HCT116 (cell line): ENCODE measurements around the gene RSAD1.

Source experiments
- CBX3 ChIP-seq: IDR thresholded peaks from 2 replicates; pipeline ENCODE4 v1.6.1; 2012; ENCODE audit warnings: low read depth
- CEBPB ChIP-seq: IDR thresholded peaks from 2 replicates; pipeline ENCODE4 v1.6.1; 2012; ENCODE audit warnings: low read depth
- CTCF ChIP-seq, 3 experiments: fragments of 200-600 bp in 1 of 3; sonication (generic) in 1 of 3; IDR thresholded peaks in 2 of 3; conservative IDR thresholded peaks in 1 of 3; 2 replicates each; pipeline ENCODE4 v1.5.1; 2012 to 2017; ENCODE audit warnings: low read depth in 2 of 3, low read length in 2 of 3, antibody characterized with exemption in 1 of 3, borderline replicate concordance in 1 of 3, control low read depth in 1 of 3, mild to moderate bottlenecking in 1 of 3, mixed read lengths in 1 of 3, mixed run types in 1 of 3, moderate library complexity in 1 of 3; ENCODE audit not compliant: insufficient read depth in 1 of 3
- EZH2 ChIP-seq: fragments of 200-600 bp; sonication (generic); IDR thresholded peaks from 2 replicates; pipeline ENCODE4 v1.6.1; 2017; ENCODE audit warnings: antibody characterized with exemption, mixed run types
- MAX ChIP-seq: IDR thresholded peaks from 2 replicates; pipeline ENCODE4 v1.6.1; 2012
- POLR2A ChIP-seq: IDR thresholded peaks from 2 replicates; pipeline ENCODE4 v1.7.0; 2011; ENCODE audit warnings: borderline replicate concordance; ENCODE audit not compliant: insufficient read depth, insufficient read length; ENCODE audit errors: extremely low read depth
- POLR2AphosphoS5 ChIP-seq: IDR thresholded peaks from 2 replicates; pipeline ENCODE4 v1.6.1; 2011; ENCODE audit warnings: mild to moderate bottlenecking, low read depth, low read length, moderate library complexity
- TF ChIP-seq, protein P1 (sequence below): IDR thresholded peaks from 2 replicates; pipeline ENCODE4 v1.6.1; 2012; ENCODE audit warnings: low read depth
- TF ChIP-seq, protein P2 (sequence below): IDR thresholded peaks from 2 replicates; pipeline ENCODE4 v1.6.1; 2011; ENCODE audit warnings: mild to moderate bottlenecking, low read length, moderate library complexity; ENCODE audit not compliant: insufficient replicate concordance; ENCODE audit errors: extremely low read depth

DNA sequence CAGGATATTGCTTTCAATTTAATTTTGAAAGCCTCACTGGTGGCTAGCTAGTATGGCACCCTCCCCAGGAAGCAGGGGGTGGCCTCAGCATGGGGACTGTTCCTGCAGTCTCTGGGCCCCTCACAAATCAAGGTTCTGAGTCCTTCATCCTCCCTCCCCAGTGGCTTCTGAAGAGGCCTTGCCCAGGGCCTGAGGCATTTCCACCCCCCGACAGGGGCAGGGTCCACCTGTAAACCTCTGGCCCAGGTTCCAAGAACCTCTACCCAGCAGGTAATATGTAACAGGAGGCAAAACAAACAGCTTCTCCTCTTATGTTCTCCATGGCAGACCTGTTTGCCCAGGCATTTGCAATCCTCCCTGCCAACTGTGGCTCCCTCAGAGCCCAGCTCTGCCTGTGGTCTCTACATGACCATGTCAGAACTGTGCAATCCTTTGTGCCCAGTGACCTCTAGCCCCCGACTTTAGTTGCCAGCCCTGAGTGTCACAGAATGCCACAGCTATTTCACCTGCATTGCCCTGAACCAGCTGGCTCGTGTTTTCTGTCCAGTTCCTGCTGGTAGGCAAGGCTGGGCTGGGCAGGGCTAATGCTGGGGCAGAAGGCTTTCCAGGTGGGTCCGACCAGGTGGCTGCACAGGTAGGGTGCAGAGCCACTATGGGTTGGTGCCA lies 38.4 kb upstream of the RSAD1 start:
- TF ChIP-seq CTCF (IDR thresholded peaks at IDR 0.05 in 2 of 3, conservative IDR thresholded peaks at IDR 0.05 in 1 of 3; ENCODE audit: borderline replicate concordance in 1 of 3, insufficient read depth in 1 of 3, low read depth in 2 of 3, low read length in 2 of 3), result no peak
- TF ChIP-seq CEBPB, result no peak
- no peak for TF ChIP-seq MAX
- no peak for TF ChIP-seq POLR2A
- no peak for TF ChIP-seq POLR2AphosphoS5
- TF ChIP-seq, protein P1, sequence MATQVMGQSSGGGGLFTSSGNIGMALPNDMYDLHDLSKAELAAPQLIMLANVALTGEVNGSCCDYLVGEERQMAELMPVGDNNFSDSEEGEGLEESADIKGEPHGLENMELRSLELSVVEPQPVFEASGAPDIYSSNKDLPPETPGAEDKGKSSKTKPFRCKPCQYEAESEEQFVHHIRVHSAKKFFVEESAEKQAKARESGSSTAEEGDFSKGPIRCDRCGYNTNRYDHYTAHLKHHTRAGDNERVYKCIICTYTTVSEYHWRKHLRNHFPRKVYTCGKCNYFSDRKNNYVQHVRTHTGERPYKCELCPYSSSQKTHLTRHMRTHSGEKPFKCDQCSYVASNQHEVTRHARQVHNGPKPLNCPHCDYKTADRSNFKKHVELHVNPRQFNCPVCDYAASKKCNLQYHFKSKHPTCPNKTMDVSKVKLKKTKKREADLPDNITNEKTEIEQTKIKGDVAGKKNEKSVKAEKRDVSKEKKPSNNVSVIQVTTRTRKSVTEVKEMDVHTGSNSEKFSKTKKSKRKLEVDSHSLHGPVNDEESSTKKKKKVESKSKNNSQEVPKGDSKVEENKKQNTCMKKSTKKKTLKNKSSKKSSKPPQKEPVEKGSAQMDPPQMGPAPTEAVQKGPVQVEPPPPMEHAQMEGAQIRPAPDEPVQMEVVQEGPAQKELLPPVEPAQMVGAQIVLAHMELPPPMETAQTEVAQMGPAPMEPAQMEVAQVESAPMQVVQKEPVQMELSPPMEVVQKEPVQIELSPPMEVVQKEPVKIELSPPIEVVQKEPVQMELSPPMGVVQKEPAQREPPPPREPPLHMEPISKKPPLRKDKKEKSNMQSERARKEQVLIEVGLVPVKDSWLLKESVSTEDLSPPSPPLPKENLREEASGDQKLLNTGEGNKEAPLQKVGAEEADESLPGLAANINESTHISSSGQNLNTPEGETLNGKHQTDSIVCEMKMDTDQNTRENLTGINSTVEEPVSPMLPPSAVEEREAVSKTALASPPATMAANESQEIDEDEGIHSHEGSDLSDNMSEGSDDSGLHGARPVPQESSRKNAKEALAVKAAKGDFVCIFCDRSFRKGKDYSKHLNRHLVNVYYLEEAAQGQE, result no peak
- TF ChIP-seq EZH2, result no peak
- no peak for TF ChIP-seq CBX3
- TF ChIP-seq, protein P2, sequence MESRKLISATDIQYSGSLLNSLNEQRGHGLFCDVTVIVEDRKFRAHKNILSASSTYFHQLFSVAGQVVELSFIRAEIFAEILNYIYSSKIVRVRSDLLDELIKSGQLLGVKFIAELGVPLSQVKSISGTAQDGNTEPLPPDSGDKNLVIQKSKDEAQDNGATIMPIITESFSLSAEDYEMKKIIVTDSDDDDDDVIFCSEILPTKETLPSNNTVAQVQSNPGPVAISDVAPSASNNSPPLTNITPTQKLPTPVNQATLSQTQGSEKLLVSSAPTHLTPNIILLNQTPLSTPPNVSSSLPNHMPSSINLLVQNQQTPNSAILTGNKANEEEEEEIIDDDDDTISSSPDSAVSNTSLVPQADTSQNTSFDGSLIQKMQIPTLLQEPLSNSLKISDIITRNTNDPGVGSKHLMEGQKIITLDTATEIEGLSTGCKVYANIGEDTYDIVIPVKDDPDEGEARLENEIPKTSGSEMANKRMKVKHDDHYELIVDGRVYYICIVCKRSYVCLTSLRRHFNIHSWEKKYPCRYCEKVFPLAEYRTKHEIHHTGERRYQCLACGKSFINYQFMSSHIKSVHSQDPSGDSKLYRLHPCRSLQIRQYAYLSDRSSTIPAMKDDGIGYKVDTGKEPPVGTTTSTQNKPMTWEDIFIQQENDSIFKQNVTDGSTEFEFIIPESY, result no peak
